ENCODE data around the gene RPS19. TPM values are rescaled to one million over a fixed set of nuclear protein-coding genes. Genes with fewer than 3 reads are reported as not detected.

RPS19 gene
- total RNA-seq, 1 experiment from 2014 or later: 3,152 TPM

DNA sequence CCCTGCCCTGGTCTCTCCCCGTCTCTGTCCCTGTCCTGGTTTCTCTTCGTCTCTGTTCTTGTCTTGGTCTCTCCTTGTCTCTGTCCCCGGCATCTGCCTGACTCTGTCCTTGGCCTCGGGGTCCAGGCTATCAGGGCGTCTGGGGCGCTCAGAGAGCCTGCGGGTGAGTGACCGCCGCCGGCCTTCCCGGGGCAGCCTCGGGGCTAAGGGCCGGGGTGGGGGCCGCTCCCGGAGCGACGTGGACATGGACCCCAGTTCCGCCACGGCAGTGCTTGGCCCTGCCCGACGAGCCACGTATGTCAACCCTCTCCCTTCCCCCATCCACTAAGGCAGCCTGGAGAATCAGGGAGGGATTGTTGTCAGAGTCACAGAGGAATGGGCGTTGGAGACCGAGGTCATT, 37.8 kb downstream of the RPS19 start (continued):
- TF ChIP-seq, protein P1, sequence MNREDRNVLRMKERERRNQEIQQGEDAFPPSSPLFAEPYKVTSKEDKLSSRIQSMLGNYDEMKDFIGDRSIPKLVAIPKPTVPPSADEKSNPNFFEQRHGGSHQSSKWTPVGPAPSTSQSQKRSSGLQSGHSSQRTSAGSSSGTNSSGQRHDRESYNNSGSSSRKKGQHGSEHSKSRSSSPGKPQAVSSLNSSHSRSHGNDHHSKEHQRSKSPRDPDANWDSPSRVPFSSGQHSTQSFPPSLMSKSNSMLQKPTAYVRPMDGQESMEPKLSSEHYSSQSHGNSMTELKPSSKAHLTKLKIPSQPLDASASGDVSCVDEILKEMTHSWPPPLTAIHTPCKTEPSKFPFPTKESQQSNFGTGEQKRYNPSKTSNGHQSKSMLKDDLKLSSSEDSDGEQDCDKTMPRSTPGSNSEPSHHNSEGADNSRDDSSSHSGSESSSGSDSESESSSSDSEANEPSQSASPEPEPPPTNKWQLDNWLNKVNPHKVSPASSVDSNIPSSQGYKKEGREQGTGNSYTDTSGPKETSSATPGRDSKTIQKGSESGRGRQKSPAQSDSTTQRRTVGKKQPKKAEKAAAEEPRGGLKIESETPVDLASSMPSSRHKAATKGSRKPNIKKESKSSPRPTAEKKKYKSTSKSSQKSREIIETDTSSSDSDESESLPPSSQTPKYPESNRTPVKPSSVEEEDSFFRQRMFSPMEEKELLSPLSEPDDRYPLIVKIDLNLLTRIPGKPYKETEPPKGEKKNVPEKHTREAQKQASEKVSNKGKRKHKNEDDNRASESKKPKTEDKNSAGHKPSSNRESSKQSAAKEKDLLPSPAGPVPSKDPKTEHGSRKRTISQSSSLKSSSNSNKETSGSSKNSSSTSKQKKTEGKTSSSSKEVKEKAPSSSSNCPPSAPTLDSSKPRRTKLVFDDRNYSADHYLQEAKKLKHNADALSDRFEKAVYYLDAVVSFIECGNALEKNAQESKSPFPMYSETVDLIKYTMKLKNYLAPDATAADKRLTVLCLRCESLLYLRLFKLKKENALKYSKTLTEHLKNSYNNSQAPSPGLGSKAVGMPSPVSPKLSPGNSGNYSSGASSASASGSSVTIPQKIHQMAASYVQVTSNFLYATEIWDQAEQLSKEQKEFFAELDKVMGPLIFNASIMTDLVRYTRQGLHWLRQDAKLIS (CRISPR knock-in tag; IDR thresholded peaks at IDR 0.05; ENCODE audit: borderline replicate concordance): no peak
- no peak for TF ChIP-seq ESRRA (CRISPR knock-in tag; IDR thresholded peaks at IDR 0.05; ENCODE audit: borderline replicate concordance)
- TF ChIP-seq, protein P2, sequence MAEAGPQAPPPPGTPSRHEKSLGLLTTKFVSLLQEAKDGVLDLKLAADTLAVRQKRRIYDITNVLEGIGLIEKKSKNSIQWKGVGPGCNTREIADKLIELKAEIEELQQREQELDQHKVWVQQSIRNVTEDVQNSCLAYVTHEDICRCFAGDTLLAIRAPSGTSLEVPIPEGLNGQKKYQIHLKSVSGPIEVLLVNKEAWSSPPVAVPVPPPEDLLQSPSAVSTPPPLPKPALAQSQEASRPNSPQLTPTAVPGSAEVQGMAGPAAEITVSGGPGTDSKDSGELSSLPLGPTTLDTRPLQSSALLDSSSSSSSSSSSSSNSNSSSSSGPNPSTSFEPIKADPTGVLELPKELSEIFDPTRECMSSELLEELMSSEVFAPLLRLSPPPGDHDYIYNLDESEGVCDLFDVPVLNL (CRISPR knock-in tag; IDR thresholded peaks at IDR 0.05; ENCODE audit: borderline replicate concordance, low read depth): no peak

DNA sequence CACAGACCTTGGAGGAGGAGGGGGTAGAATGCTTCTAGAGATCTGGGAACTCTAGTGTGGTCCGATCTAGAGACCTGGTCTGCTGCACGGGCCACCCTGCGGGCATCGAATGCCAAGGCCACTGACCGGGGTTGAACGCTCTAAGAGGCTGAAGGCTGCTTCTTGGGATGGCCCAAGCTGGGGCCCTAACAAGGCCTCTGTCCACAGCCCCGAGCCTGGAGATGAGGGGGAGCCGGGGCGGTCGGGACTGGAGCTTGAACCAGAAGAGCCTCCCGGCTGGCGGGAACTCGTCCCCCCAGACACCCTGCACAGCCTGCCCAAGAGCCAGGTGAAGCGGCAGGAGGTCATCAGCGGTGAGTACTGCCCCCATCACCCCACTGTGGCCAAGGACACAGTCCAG, 38.2 kb downstream of the RPS19 start:
- CTCF ChIA-PET: interaction anchor here (0.6 kb wide), 1 partner anchor 23 kb away, joined by 3 read pairs; no protein-coding TSS in a partner anchor
- DNase-seq (ENCODE audit: low spot score): no peak
- H3K4me3 Mint-ChIP-seq: no peak overlapping the region
- no peak for ATAC-seq
- POLR2A ChIA-PET: interaction anchor here (0.7 kb wide), 1 partner anchor 118 kb away, joined by 3 read pairs; no protein-coding TSS in a partner anchor
- H3K27ac Mint-ChIP-seq: no peak overlapping the region
- H3K36me3 Mint-ChIP-seq: peaks cover 31% of the 10 kb centered on the region
- no peaks in the 10 kb centered on the region for H3K27me3 Mint-ChIP-seq (ENCODE audit: low read depth)
- peaks cover 3% of the 10 kb centered on the region for H3K4me1 Mint-ChIP-seq
- H3K9me3 Mint-ChIP-seq: no peaks in the 10 kb centered on the region
- TF ChIP-seq STAT6 (CRISPR knock-in tag; conservative IDR thresholded peaks at IDR 0.05; ENCODE audit: low read depth) (no peak), AR (CRISPR knock-in tag; IDR thresholded peaks at IDR 0.05) (no peak), ATF1 (CRISPR knock-in tag; IDR thresholded peaks at IDR 0.05) (no peak), GABPB1 (CRISPR knock-in tag; IDR thresholded peaks at IDR 0.05) (no peak), ESRRA (CRISPR knock-in tag; IDR thresholded peaks at IDR 0.05; ENCODE audit: borderline replicate concordance) (no peak), CDX4 (CRISPR knock-in tag; IDR thresholded peaks at IDR 0.05; ENCODE audit: borderline replicate concordance) (no peak), GTF2I (CRISPR knock-in tag; conservative IDR thresholded peaks at IDR 0.05) (no peak), FOXP1 (CRISPR knock-in tag; IDR thresholded peaks at IDR 0.05; ENCODE audit: borderline replicate concordance) (no peak), ZNF121 (CRISPR knock-in tag; IDR thresholded peaks at IDR 0.05) (no peak), SP1 (CRISPR knock-in tag; conservative IDR thresholded peaks at IDR 0.05) (no peak), PREB (CRISPR knock-in tag; IDR thresholded peaks at IDR 0.05; ENCODE audit: borderline replicate concordance) (no peak), NR3C1 (CRISPR knock-in tag; conservative IDR thresholded peaks at IDR 0.05; ENCODE audit: low read depth) (no peak), NFYB (CRISPR knock-in tag; conservative IDR thresholded peaks at IDR 0.05; ENCODE audit: low read depth) (no peak), TP53 (CRISPR knock-in tag; IDR thresholded peaks at IDR 0.05) (no peak)
- TF ChIP-seq, protein P2 (CRISPR knock-in tag; IDR thresholded peaks at IDR 0.05; ENCODE audit: borderline replicate concordance, low read depth): no peak
- TF ChIP-seq, protein P1 (CRISPR knock-in tag; IDR thresholded peaks at IDR 0.05; ENCODE audit: borderline replicate concordance): no peak
